ENCODE results near the gene ZNF724.
"Not testable (repeated sequence)": the region's sequence is repeated elsewhere in the genome, so short reads cannot be mapped to it uniquely, and the experiment has no call there.

ZNF724 gene

GRCh38 chr19:23262920-23263319, 12.7 kb upstream of the ZNF724 start:
- TF ChIP-seq, protein P1, sequence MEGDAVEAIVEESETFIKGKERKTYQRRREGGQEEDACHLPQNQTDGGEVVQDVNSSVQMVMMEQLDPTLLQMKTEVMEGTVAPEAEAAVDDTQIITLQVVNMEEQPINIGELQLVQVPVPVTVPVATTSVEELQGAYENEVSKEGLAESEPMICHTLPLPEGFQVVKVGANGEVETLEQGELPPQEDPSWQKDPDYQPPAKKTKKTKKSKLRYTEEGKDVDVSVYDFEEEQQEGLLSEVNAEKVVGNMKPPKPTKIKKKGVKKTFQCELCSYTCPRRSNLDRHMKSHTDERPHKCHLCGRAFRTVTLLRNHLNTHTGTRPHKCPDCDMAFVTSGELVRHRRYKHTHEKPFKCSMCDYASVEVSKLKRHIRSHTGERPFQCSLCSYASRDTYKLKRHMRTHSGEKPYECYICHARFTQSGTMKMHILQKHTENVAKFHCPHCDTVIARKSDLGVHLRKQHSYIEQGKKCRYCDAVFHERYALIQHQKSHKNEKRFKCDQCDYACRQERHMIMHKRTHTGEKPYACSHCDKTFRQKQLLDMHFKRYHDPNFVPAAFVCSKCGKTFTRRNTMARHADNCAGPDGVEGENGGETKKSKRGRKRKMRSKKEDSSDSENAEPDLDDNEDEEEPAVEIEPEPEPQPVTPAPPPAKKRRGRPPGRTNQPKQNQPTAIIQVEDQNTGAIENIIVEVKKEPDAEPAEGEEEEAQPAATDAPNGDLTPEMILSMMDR (conservative IDR thresholded peaks at IDR 0.05; ENCODE audit: low read depth), result no peak
- ChIA-PET POLR2A (ENCODE audit: low non-redundant PET) (no interaction called here), CTCF (no interaction called here)
- no peak for DNase-seq (ENCODE audit: low spot score)
- no peak overlapping the region for H3K27ac ChIP-seq

DNA sequence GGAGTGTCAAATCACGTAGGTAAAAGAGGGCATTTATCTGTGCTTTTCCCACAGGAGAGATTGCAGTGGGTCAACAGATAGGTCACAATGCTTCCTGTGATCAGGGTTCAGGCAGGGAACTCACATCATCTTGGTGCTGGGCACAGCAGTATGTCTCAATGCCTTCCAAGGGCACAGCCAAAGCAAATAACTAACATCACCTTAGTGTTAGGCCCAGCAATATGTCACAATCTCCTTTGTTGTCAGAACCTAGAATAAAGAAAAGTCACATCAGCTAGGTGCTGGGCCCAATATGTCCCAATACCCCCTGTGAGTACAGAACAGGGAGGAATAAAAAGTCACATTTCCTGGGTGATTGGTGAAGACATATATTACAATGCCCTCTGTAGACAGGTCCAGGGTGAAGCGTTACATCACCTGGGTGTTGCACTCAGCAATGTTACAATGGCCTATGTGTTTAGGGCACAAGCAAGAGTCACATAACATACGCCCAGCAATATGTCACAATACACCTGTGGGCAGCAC, 11.4 kb upstream of the ZNF724 start:
- H3K27ac ChIP-seq, result no peak overlapping the region
- POLR2A ChIA-PET (ENCODE audit: low non-redundant PET), result no interaction called here
- TF ChIP-seq, protein P1 (conservative IDR thresholded peaks at IDR 0.05; ENCODE audit: low read depth), result no peak
- CTCF ChIA-PET, result no interaction called here
- DNase-seq (ENCODE audit: low spot score), result no peak

DNA sequence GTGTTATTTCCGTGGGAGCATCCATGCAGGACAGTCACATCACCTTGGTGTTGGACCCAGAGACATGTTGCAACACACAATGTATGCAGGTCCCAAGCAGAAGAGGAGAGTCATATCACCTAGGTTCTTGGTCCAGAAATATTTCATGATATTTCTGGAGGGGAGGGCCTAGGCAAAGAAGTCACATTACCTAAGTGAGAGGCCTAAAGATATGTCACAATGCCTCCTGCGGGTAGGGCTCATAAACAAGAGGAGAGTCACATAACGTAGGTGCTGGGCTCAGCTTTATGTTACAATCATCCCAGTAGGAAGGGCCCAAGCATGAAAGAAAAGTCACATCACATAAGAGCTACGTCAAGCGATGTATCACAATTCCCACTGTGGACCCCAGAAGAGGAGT, 10.8 kb upstream of the ZNF724 start:
- ChIA-PET CTCF (no interaction called here), POLR2A (ENCODE audit: low non-redundant PET) (no interaction called here)
- no peak for DNase-seq (ENCODE audit: low spot score)
- TF ChIP-seq, protein P1 (conservative IDR thresholded peaks at IDR 0.05; ENCODE audit: low read depth), result no peak
- no peak overlapping the region for H3K27ac ChIP-seq

- no peak for DNase-seq (ENCODE audit: low spot score)
- no peak overlapping the region for H3K27ac ChIP-seq
- ChIA-PET POLR2A (ENCODE audit: low non-redundant PET) (interaction anchor here (0.6 kb wide), 1 partner anchor 131 kb away, joined by 3 read pairs; no protein-coding TSS in a partner anchor), CTCF (no interaction called here)
- TF ChIP-seq, protein P1 (conservative IDR thresholded peaks at IDR 0.05; ENCODE audit: low read depth), result no peak
These were observed 9.8 kb upstream of the ZNF724 start for GRCh38 chr19:23259961-23260360.

GRCh38 chr19:23255700-23256099, 5.5 kb upstream of the ZNF724 start:
- ChIA-PET CTCF (no interaction called here), POLR2A (ENCODE audit: low non-redundant PET) (no interaction called here)
- DNase-seq (ENCODE audit: low spot score), result no peak
- TF ChIP-seq, protein P1 (conservative IDR thresholded peaks at IDR 0.05; ENCODE audit: low read depth), result no peak
- H3K27ac ChIP-seq, result no peak overlapping the region

- TF ChIP-seq, protein P1 (conservative IDR thresholded peaks at IDR 0.05; ENCODE audit: low read depth), result no peak
- ChIA-PET CTCF (no interaction called here), POLR2A (ENCODE audit: low non-redundant PET) (no interaction called here)
- H3K27ac ChIP-seq, result no peak overlapping the region
- DNase-seq (ENCODE audit: low spot score), result no peak
These were observed 4.1 kb upstream of the ZNF724 start for GRCh38 chr19:23254141-23254910.

- CTCF ChIA-PET; H3K27ac ChIP-seq; POLR2A ChIA-PET (ENCODE audit: low non-redundant PET); DNase-seq (ENCODE audit: low spot score): not testable (repeated sequence)
These were observed 3.1 kb upstream of the ZNF724 start for GRCh38 chr19:23253256-23253655.

All from RWPE1 (cell line).